ENCODE data around the gene TMEM61.

- no peak for TF ChIP-seq POLR2A (IDR thresholded peaks at IDR 0.05)
- TF ChIP-seq, protein P1, sequence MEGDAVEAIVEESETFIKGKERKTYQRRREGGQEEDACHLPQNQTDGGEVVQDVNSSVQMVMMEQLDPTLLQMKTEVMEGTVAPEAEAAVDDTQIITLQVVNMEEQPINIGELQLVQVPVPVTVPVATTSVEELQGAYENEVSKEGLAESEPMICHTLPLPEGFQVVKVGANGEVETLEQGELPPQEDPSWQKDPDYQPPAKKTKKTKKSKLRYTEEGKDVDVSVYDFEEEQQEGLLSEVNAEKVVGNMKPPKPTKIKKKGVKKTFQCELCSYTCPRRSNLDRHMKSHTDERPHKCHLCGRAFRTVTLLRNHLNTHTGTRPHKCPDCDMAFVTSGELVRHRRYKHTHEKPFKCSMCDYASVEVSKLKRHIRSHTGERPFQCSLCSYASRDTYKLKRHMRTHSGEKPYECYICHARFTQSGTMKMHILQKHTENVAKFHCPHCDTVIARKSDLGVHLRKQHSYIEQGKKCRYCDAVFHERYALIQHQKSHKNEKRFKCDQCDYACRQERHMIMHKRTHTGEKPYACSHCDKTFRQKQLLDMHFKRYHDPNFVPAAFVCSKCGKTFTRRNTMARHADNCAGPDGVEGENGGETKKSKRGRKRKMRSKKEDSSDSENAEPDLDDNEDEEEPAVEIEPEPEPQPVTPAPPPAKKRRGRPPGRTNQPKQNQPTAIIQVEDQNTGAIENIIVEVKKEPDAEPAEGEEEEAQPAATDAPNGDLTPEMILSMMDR (IDR thresholded peaks at IDR 0.05) = no peak
Observed at GRCh38 chr1:54962612-54963395, 17.6 kb upstream of the TMEM61 start.

All from right lobe of liver (tissue), 4 donors.